Keratinocyte (primary cell): ENCODE data around the gene BTG4. TPM values are rescaled to one million over a fixed set of nuclear protein-coding genes. Genes with fewer than 3 reads are reported as not detected.

Experiments used
- DNase-seq: peaks from one replicate; pipeline ENCODE4 v3.0.0-alpha.2; 2011; ENCODE audit warnings: low read depth, missing footprints, low spot score
- FAIRE-seq: peaks from 2 replicates; lab custom pipeline; 2011; peaks lifted over from hg19 to GRCh38; lab: Jason Lieb, UNC
- H2AFZ ChIP-seq: 2 replicates; pipeline ENCODE4 v1.6.0; 2012; ENCODE audit warnings: low read length, control low read depth, inconsistent platforms; ENCODE audit not compliant: control insufficient read depth
- H3K27ac ChIP-seq: 2 replicates; pipeline ENCODE4 v1.5.1; 2011; ENCODE audit warnings: low read length; ENCODE audit not compliant: control insufficient read depth, insufficient read depth
- H3K27me3 ChIP-seq: 3 replicates; pipeline ENCODE4 v1.6.0; 2011; ENCODE audit warnings: low read length; ENCODE audit not compliant: control insufficient read depth, insufficient read depth; ENCODE audit errors: extremely low read depth
- H3K36me3 ChIP-seq, 2 experiments: 2 replicates in 1 of 2; 3 replicates in 1 of 2; pipeline ENCODE4 v1.5.1; 2011; ENCODE audit warnings: low read length in 2 of 2, mild to moderate bottlenecking in 1 of 2; ENCODE audit not compliant: control insufficient read depth in 2 of 2, insufficient read depth in 2 of 2; ENCODE audit errors: extremely low read depth in 1 of 2
- H3K4me1 ChIP-seq: 3 replicates; pipeline ENCODE4 v1.5.1; 2011; ENCODE audit warnings: low read length; ENCODE audit not compliant: control insufficient read depth, insufficient read depth; ENCODE audit errors: extremely low read depth
- H3K4me2 ChIP-seq: 3 replicates; pipeline ENCODE4 v1.6.0; 2011; ENCODE audit warnings: low read depth, low read length; ENCODE audit not compliant: control insufficient read depth, insufficient read depth; ENCODE audit errors: extremely low read depth
- H3K4me3 ChIP-seq, 3 experiments: fragments of 200-600 bp in 1 of 3; sonication (generic) in 1 of 3; 2 replicates in 2 of 3; 3 replicates in 1 of 3; pipeline ENCODE4 v1.5.1; 2011 to 2016; ENCODE audit warnings: low read length in 3 of 3, mild to moderate bottlenecking in 3 of 3, control low read depth in 2 of 3, inconsistent platforms in 1 of 3, low read depth in 1 of 3, mixed read lengths in 1 of 3, mixed run types in 1 of 3, moderate library complexity in 1 of 3; ENCODE audit not compliant: control insufficient read depth in 2 of 3, insufficient read depth in 2 of 3; ENCODE audit errors: extremely low read depth in 1 of 3
- H3K79me2 ChIP-seq: 2 replicates; pipeline ENCODE4 v1.6.0; 2012; ENCODE audit warnings: low read length; ENCODE audit not compliant: control insufficient read depth, insufficient read depth
- H3K9ac ChIP-seq: 3 replicates; pipeline ENCODE4 v1.6.0; 2011; ENCODE audit warnings: low read length; ENCODE audit not compliant: control insufficient read depth, insufficient read depth; ENCODE audit errors: extremely low read depth
- H3K9me1 ChIP-seq: 3 replicates; pipeline ENCODE4 v1.6.0; 2011; ENCODE audit warnings: low read length; ENCODE audit not compliant: control insufficient read depth, insufficient read depth; ENCODE audit errors: extremely low read depth
- H3K9me3 ChIP-seq: 2 replicates; pipeline ENCODE4 v1.5.1; 2012; ENCODE audit warnings: low read depth, low read length; ENCODE audit not compliant: control insufficient read depth
- H4K20me1 ChIP-seq: 3 replicates; pipeline ENCODE4 v1.6.0; 2011; ENCODE audit warnings: low read length; ENCODE audit not compliant: control insufficient read depth, insufficient read depth; ENCODE audit errors: extremely low read depth
- CTCF ChIP-seq, 3 experiments: IDR thresholded peaks in 1 of 3; conservative IDR thresholded peaks in 1 of 3; optimal IDR thresholded peaks in 1 of 3; 2 replicates in 2 of 3; 3 replicates in 1 of 3; pipeline versions ENCODE3 to v1.5.1; 2011; ENCODE audit warnings: low read length in 3 of 3, mild to moderate bottlenecking in 3 of 3, moderate library complexity in 2 of 3, control low read depth in 1 of 3, inconsistent platforms in 1 of 3; ENCODE audit not compliant: insufficient read depth in 2 of 3; ENCODE audit errors: extremely low read depth in 1 of 3
- EZH2 ChIP-seq: IDR thresholded peaks from one replicate; pipeline ENCODE4 v1.6.1; 2012; ENCODE audit warnings: inconsistent platforms, mild to moderate bottlenecking, low read length, moderate library complexity
- dilution Hi-C: fragments of 300-500 bp; cut with MboI; formaldehyde crosslinking; loops from one replicate; pipeline ENCODE4 v1.7.0; 2020; ENCODE audit warnings: low sequenced_read_pairs; ENCODE audit not compliant: extremely low pct_ligation_motif_present
- polyA plus RNA-seq, 5 experiments: library from polyadenylated mRNA; depleted of rRNA in 3 of 5; stranded (reverse) in 3 of 5; stranded (forward) in 1 of 5; unstranded in 1 of 5; fragments of >200 nt; gene quantifications; 1 replicate in 1 of 5; 2 replicates in 3 of 5; 3 replicates in 1 of 5; pipeline versions ENCODE4 v1.2.1 to v1.2.3, GENCODE V29; 2011 to 2012; ENCODE audit warnings: missing spikeins in 2 of 5, low read depth in 1 of 5, low replicate concordance in 1 of 5
- small RNA-seq, 3 experiments: library from RNA; depleted of rRNA; stranded (forward); fragments of <200 nt; gene quantifications; one replicate each; pipeline ENCODE3, GENCODE V24; 2012; ENCODE audit warnings: low read depth in 3 of 3, low replicate concordance in 1 of 3; ENCODE audit not compliant: insufficient read length in 3 of 3

BTG4 gene
- polyA plus RNA-seq, 1 donor (not counting 4 experiments of a cell fraction or from before 2014, with no cell fraction given), result 0.12 TPM

- no peak for FAIRE-seq
- dilution Hi-C loops, result loop anchor here (25.0 kb wide), 1 partner anchor 158 kb away; the partner anchor contains the start of gene POU2AF3
- H3K4me3 ChIP-seq, result no peak overlapping the region
Observed at GRCh38 chr11:111445586-111445985, 66.6 kb downstream of the BTG4 start.

More at GRCh38 chr11:111445586-111445985, 66.6 kb downstream of the BTG4 start:
- DNase-seq, result no peak
- Histone ChIP-seq H3K27ac (no peak overlapping the region), H3K27me3 (no peaks in the 10 kb centered on the region), H3K79me2 (no peaks in the 10 kb centered on the region), H3K4me2 (no peak overlapping the region), H4K20me1 (no peaks in the 10 kb centered on the region), H3K9ac (no peak overlapping the region), H3K36me3 (no peaks in the 10 kb centered on the region), H3K9me3 (no peaks in the 10 kb centered on the region), H2AFZ (no peak overlapping the region), H3K9me1 (no peaks in the 10 kb centered on the region), H3K4me1 (no peaks in the 10 kb centered on the region)
- TF ChIP-seq EZH2 (no peak), CTCF (optimal IDR thresholded peaks at IDR 0.05 in 1 of 3, IDR thresholded peaks at IDR 0.05 in 1 of 3, conservative IDR thresholded peaks at IDR 0.05 in 1 of 3; ENCODE audit: extremely low read depth in 1 of 3, insufficient read depth in 2 of 3, low read length in 3 of 3) (no peak)

Small RNAs within 50 kb of the gene (small RNA-seq; reads per million reads assigned to genes)
- 2.4 to 81.1 (median 40.2) reads per million in 3 experiments for gene MIR34B
- 4.4 to 314 (median 84.6) reads per million in 3 experiments for gene MIR34C

Other genes with a start within 250 kb of the BTG4 start
- gene POU2AF3, start 213.8 kb downstream of the BTG4 start, polyA plus RNA-seq, result not detected in 3 replicates
- 0.21 TPM in 1 of 3 replicates, not detected in the others for gene POU2AF1, start 133.1 kb downstream of the BTG4 start, polyA plus RNA-seq
- 0.11 TPM in 1 of 3 replicates, not detected in the others for gene HOATZ, start 2.4 kb upstream of the BTG4 start, polyA plus RNA-seq
- 1.1 to 5.1 TPM (median 3.6 TPM) in 3 replicates for gene LAYN, start 28.3 kb upstream of the BTG4 start, polyA plus RNA-seq
- gene SIK2, start 90.1 kb upstream of the BTG4 start, polyA plus RNA-seq, result 10.0 to 12.2 TPM (median 11.9 TPM) in 3 replicates